NCI-H774 (cell line): ENCODE data around the gene SORCS2.
"Not testable (repeated sequence)": the region's sequence is repeated elsewhere in the genome, so short reads cannot be mapped to it uniquely, and the experiment has no call there.

Experiments used
- DNase-seq: peaks from one replicate; lab custom pipeline; 2025; lab: John Stamatoyannopoulos, UW

SORCS2 gene

DNA sequence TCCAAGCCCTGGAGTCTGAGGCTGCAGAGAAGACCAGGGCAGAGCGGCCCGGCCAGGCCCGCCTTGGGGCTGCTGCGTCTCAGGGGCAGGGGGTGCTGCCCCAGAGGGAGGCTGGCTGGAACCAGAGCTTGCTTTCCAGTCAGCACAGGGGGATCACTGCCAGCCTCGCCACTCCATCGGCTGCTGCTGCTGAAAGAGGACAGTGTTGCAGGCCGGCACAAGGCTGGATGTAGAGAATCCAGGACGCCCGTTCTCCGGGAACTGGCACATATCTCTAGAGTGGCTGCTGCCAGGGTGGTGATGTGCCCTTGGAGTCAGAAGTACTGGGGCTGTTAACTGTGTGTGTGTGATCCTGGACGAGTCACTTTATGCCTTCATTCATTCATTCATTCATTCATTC, 31.9 kb upstream of the SORCS2 start:
- no peak for DNase-seq

- DNase-seq = no peak
These were observed 31.3 kb upstream of the SORCS2 start for GRCh38 chr4:7160951-7161440.

DNA sequence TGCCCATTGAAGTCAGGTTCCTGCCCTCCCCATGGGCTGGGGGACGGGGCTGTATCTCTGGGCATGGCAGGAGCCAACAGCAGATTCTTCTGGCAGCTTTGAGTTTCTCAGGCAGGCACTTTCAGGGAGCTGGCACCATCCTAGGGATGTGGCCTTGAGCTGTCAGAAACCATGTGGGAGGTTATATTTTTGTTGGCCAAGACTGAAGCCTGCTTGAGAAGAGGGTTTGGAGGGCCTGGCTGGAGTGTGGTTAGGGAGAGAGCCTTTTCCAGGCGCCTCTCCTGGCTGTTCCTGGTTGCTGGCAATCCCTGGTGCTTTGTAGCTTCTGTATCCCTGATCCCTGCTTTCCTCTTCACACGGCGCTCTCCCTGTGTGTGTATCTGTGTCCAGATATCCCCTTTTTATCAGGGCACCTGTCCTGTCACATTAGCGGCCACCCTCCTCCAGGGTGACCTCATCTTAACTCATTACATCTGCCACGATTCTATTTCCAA, 30.6 kb upstream of the SORCS2 start:
- DNase-seq = no peak

GRCh38 chr4:7165056-7165873, 27.1 kb upstream of the SORCS2 start:
- not testable (repeated sequence) for DNase-seq

DNA sequence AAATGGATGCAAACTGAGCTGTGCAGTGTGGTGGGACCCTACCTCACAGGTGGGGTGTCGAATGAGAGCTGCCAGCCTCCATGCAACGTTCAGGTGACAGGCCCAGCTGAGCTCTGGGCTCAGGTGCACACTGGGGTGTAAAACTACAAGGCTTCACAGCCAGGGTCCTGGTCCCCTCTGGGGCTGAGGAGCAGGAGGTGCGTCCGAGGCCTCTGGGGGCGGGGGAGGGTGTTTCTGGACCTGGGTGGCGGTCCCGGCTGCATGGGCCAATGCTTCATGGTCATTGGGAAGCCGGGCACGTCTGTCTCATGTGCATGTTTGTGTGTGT, 26.5 kb upstream of the SORCS2 start:
- no peak for DNase-seq

DNA sequence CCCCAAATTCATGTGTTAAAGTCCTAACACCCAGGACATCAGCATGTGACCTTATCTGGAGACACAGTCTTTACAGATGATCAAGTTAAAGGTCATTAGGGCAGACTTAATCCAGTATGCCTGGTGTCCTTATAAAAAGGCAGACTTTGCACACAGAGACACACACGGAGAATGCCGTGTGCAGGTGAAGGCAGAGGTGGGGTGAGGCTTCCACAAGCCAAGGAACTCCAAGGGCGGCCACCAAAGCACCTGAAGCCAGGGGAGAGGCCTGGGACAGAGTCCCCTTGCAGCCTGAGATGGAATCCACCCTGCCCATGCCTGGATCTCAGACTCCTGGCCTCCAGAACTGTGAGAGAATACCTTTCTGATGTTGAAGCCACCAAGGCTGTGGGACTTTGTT, 26.1 kb upstream of the SORCS2 start:
- DNase-seq = no peak

DNA sequence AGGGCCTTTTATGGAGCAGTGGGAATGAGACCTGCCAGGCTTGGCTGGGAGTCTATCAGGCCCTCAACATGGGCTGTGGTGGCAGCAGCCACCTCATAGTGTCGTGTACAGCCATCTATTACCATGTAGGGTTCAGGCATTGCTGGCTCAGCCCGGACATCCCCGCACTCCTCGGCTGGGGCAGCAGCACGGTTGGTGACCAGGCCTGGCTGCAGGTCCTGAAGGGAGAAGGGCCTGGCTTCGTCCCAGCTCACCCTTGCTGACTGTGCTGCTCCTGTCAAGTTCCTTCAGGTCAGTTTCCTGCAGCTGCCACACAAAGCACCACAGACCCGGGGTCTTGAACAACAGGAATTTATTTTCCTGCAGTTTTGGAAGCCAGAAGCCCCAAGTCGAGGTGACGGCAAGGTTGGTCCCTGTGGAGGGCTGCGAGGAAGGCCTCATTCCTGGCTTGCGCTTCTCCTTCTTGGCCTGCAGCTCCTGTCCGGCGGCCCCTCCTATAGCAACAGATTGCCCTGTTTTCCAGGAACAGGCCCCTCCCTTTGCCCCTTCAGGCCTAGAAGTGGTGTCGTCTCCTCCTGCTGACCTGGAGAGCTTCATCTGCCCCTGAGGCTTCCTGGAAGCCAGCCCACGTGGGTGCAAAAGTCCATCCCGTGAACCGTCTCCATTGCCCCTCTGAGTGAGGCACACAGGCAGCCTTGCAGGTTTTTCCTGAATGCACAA, 25.2 kb upstream of the SORCS2 start:
- DNase-seq = no peak

DNA sequence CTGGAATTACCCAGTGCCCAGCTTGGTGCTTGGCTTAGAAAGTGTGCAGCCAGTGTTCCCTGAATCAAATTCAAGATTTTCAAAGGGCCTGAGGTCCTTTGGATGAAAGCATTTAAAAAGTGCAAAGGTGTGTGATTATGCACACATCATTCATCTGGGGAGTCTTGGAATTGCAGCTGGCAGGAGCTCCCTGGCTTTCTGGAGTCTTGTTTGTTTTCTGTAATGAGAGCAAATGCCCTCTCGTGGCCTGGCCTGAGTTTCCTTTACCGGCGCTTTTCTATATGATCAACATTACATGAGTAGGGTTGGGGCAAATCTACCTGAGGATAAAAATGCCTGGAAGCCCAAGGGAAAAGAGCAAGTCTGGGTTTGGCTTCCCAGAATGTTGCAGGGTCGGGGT, 24.6 kb upstream of the SORCS2 start:
- no peak for DNase-seq

- DNase-seq = no peak
These were observed 24.2 kb upstream of the SORCS2 start for GRCh38 chr4:7168106-7168505.

DNA sequence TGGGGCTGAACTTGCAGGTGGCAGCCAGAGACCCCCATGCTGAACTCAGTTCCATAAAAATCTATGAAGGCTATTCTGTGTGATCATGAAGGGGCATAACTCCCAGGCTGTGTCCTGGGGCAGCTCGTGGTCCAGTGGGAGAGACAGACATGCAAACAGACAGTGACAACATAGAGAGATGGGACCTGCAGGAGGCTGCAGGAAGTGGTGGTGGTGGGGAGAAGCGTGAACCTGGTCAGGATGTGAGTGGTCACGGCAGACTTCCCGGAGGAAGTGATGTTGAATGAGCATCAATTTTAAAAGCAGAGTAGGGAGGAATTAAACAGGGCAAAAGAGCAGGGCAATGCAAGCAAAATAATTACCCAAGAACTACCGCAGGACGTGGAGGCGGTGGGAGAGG, 23.2 kb upstream of the SORCS2 start:
- DNase-seq = no peak

DNA sequence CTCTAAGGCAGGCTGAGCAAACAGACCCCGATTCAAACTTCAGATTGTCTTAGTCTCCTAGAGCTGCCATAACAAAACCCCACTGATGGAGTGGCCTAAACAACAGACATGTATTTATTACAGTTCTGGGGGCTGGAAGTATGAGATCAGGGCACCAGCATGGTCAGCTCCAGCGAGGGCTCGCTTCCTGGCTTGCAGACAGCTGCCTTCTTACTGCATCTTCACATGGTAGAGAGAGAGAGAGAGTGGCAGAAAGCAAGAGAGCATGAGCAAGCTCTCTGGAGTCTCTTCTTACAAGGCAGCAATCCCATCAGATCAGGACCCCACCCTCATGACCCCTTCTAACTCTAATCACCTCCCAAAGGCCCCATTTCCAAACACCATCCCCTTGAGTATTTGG, 22.3 kb upstream of the SORCS2 start:
- DNase-seq = no peak

DNA sequence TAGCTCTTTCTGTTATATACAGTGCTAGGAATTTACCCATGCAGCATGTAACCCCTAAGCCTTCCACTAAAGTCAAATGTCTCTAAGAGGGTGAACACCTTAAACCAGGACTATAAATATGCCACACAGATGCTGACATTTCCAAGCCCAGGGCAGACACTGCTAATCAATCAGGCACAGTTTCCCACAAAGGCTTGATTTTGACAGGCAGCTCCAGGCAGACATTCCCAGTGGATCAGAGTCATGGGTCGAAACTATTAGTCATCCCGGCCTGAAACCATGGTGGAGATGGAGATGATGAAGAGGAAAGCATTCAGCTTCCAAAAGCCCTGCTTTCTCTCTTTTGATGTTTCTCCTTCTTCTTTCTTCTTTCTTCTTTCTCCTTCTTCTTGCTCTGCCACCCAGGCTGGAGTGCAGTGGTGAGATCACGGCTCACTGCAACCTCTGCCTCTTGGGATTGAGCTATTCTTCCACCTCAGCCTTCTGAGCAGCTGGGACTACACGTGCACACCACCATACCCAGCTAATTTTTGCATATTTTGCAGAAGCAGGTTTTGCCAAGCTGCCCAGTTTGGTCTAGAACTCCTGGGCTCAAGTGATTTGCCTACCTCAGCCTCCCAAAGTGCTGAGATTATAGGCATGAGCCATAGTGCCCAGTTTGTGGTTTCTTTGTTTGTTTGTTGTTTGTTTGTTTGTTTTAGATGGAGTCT, 21.0 kb upstream of the SORCS2 start:
- DNase-seq = no peak

GRCh38 chr4:7172508-7172907, 19.8 kb upstream of the SORCS2 start:
- no peak for DNase-seq

DNA sequence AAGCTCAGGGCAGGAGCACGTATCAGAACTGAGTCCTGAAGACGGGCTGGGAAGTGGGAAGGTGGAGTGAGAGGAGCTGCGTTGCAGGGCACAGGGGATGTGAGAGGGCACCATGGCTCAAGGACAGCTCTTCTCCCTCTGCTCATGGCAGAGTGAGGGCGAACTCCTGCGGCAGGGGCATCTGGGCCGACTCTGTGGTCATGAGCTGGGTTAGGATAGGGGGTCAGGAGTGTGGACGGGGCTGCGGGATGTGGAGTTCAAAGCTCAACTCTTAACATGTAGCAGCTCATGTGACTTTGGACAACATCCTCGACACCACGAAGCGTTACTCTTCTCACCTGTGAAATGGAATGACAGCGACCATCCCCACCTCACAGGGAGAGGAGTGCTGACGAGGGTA, 19.4 kb upstream of the SORCS2 start:
- DNase-seq = no peak

DNA sequence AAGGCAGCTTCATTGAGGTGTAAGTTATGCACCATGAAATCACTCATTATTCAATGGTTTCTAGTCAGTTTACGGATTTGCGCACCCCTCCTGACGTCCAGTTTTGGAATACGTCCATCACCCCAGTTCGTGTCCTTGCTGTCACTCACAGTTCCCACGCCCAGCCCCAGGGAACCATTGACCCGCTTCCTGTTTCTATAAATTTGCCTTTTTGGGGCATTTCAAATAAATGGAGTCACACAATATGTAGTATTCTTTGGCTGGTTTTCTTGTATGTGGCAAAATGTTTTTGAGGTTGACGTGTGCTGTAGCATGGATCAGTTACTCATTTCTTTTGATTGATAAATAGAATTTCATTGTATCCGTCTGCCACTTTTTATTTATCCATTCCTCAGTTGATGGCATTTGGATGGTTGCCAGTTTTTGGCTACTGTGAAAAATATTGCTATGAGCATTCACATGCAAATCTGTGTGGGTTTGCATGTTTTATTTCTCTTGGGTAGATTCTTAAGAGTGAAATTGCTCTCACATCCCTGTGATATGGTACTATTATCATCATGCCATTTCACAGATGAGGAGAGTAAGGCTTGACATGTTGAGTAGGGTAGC, 18.4 kb upstream of the SORCS2 start:
- DNase-seq = no peak

DNA sequence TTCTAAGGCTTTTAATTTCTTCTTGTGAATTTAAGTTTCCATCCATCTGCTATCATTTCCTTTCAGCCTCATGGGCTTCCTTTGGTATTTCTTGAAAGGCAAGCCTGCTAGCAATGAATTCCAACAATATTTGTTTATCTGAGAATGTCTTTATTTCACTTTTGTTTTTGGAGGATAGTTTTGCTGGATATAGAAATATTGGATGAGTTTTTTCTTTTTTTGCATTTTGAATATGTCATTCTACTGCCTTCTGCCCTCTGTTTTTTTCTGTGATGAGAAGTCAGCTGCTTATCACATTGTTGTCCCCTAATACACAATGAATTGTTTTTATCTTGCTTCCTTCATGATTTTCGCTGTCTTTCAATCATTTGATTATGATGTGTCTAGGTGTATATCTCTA, 13.2 kb upstream of the SORCS2 start:
- no peak for DNase-seq

DNA sequence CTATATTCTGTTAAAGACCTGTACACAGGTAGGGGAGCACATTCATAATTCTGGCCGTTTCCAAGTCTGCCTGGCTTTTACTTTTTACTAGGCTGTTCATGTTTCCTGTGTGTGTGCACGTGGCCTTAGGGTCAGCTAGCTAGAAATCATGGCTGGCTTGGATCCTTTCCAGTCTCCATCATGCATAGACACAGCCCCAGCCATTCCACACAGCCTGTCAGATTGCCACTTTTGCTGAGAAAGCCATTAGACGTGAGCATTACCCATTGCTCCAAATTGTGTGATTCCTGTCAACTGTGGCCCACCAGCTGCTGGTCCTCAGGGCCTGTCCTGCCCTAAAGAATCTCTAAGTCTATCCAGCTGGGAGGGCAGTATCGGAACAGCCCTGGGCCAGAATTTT, 11.4 kb upstream of the SORCS2 start:
- DNase-seq = no peak

- DNase-seq = no peak
These were observed 9.7 kb upstream of the SORCS2 start for GRCh38 chr4:7182616-7183015.

- no peak for DNase-seq
These were observed 9.2 kb upstream of the SORCS2 start for GRCh38 chr4:7183161-7183560.

GRCh38 chr4:7183780-7184460, 8.4 kb upstream of the SORCS2 start:
- DNase-seq = no peak

- no peak for DNase-seq
These were observed 6.8 kb upstream of the SORCS2 start for GRCh38 chr4:7185487-7186030.

- no peak for DNase-seq
These were observed 6.3 kb upstream of the SORCS2 start for GRCh38 chr4:7186031-7186430.
